ENCODE results near the gene IDH3G. TPM values are rescaled to one million over a fixed set of nuclear protein-coding genes. Genes with fewer than 3 reads are reported as not detected.

The IDH3G gene
- total and polyA plus RNA-seq, 2 of the 8 experiments (the other 6 are each of a cell fraction or from before 2014, with no cell fraction given): 39.4 to 66.7 TPM

DNA sequence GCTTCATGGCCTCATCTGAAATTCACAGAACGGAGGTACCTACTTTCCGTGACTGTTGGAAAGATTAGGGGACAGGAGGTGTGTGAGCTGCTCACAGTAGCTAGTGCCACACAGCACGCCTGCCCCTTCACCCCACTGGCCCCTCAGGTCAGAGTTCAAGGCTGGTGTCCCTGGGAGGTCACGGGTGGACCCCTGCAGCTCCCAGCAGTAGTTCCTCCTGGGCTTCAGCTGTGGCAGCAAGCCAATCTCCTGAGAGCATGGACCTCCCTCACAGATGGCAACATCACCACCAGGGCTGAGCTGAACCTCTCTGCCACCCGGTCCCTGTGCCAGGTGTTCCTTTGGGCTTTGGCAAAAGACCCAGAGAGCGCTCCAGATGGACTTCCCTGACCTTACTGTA lies 1.8 kb downstream of the IDH3G start:
- H4K91ac ChIP-seq (replicated peaks; ENCODE audit: insufficient read length, low read length): no peak overlapping the region
- TF ChIP-seq YY1 (IDR thresholded peaks at IDR 0.05; ENCODE audit: low read depth, low read length): no peak
- TF ChIP-seq CBX5 (IDR thresholded peaks at IDR 0.05; ENCODE audit: low read depth, low read length): no peak
- TF ChIP-seq BACH1 (IDR thresholded peaks at IDR 0.05; ENCODE audit: low read length): no peak
- TF ChIP-seq KDM1A (IDR thresholded peaks at IDR 0.05; ENCODE audit: borderline replicate concordance, low read length): no peak
- no peak for TF ChIP-seq SUZ12 (IDR thresholded peaks at IDR 0.05; ENCODE audit: low read length)
- no peak for TF ChIP-seq CHD1 (IDR thresholded peaks at IDR 0.05; ENCODE audit: low read depth, low read length)
- no peak for TF ChIP-seq HDAC2 (IDR thresholded peaks at IDR 0.05; ENCODE audit: borderline replicate concordance in 1 of 2, low read depth in 2 of 2, low read length in 2 of 2)
- TF ChIP-seq RNF2 (IDR thresholded peaks at IDR 0.05; ENCODE audit: borderline replicate concordance, low read depth, low read length, missing control alignments, poor library complexity, severe bottlenecking): no peak
- no peak for TF ChIP-seq NRF1 (IDR thresholded peaks at IDR 0.05; ENCODE audit: low read depth, low read length)
- TF ChIP-seq RXRA (IDR thresholded peaks at IDR 0.05; ENCODE audit: insufficient read depth, low read depth, low read length): no peak
- TF ChIP-seq TEAD4 (IDR thresholded peaks at IDR 0.05; ENCODE audit: low read depth, low read length): no peak
- no peak overlapping the region for H4K5ac ChIP-seq (ENCODE audit: insufficient read length, low read depth, low read length)
- H3K79me2 ChIP-seq (ENCODE audit: control insufficient read depth in 1 of 2, insufficient read depth in 2 of 2, low read length in 2 of 2): peaks cover 0 to 34% of the 10 kb centered on the region in 2 experiments; a peak in 1 of 4 replicates
- no peak for FAIRE-seq
- ChIA-PET CTCF (ENCODE audit: partially characterized antibody) (interaction anchor here (1.2 to 3.0 kb wide), 3 partner anchors 10 to 156 kb away, joined by 3 to 14 read pairs (median 6); no protein-coding TSS in a partner anchor), POLR2A (ENCODE audit: partially characterized antibody) (interaction anchor here (0.6 to 1.4 kb wide), 4 partner anchors 9 to 69 kb away, joined by 3 read pairs; partner anchors contain the start of gene BCAP31)
- H3K14ac ChIP-seq (ENCODE audit: insufficient read length): no peak overlapping the region
- no peaks in the 10 kb centered on the region for H3K27me3 ChIP-seq (replicated peaks in 1 of 4; ENCODE audit: control insufficient read depth in 3 of 4, extremely low read depth in 1 of 4, insufficient read depth in 3 of 4, low read length in 3 of 4)
- no peaks in the 10 kb centered on the region; the same call in none of the 2 replicates for H3K79me1 ChIP-seq (ENCODE audit: low read depth, low read length)
- H3K23me2 ChIP-seq (ENCODE audit: low read depth, low read length): peaks cover 2% of the 10 kb centered on the region; the same call in 1 of the 2 replicates
- no peak overlapping the region for H2AK5ac ChIP-seq (ENCODE audit: low read depth, low read length)
- H3K4me1 ChIP-seq (replicated peaks in 1 of 4; ENCODE audit: control insufficient read depth in 3 of 4, insufficient read depth in 4 of 4, low read length in 3 of 4): peaks cover 0 to 17% (median 6%) of the 10 kb centered on the region in 4 experiments; a peak in 4 of 7 replicates
- H2AFZ ChIP-seq (ENCODE audit: low read length): no peak overlapping the region
- no peak overlapping the region for H4K8ac ChIP-seq (ENCODE audit: extremely low read depth, insufficient read depth, low read length)
- H3K18ac ChIP-seq (ENCODE audit: extremely low read depth, low read length): no peak overlapping the region
- H2BK120ac ChIP-seq (replicated peaks; ENCODE audit: low read depth, low read length): no peak overlapping the region
- H3K27ac ChIP-seq (ENCODE audit: low read depth, low read length): no peak overlapping the region
- no peak overlapping the region for H3K9ac ChIP-seq (replicated peaks in 1 of 4; ENCODE audit: extremely low read depth in 1 of 4, low read depth in 3 of 4, low read length in 3 of 4)
- peaks cover 0 to 17% (median 2%) of the 10 kb centered on the region in 4 experiments; a peak in 2 of 8 replicates for H3K36me3 ChIP-seq (ENCODE audit: control insufficient read depth in 2 of 4, insufficient read depth in 4 of 4, low read length in 3 of 4)
- H3K4ac ChIP-seq (replicated peaks; ENCODE audit: insufficient read length, low read depth, low read length): no peak overlapping the region
- no peak overlapping the region for H2BK5ac ChIP-seq (ENCODE audit: low read depth, low read length)
- no peak overlapping the region for H3K4me3 ChIP-seq (ENCODE audit: extremely low read depth in 1 of 4, insufficient read depth in 2 of 4, low read depth in 3 of 4, low read length in 4 of 4)
- H2BK12ac ChIP-seq (ENCODE audit: low read depth, low read length): no peak overlapping the region
- no peak overlapping the region; a peak in 1 of 4 replicates for H3K4me2 ChIP-seq (ENCODE audit: insufficient read depth in 1 of 2, low read depth in 2 of 2, low read length in 2 of 2)
- no peak overlapping the region for H3K23ac ChIP-seq (ENCODE audit: insufficient read length)
- H2BK20ac ChIP-seq (ENCODE audit: low read length): no peak overlapping the region
- H2BK15ac ChIP-seq (ENCODE audit: low read length): no peak overlapping the region
- no peaks in the 10 kb centered on the region for H3K9me3 ChIP-seq (ENCODE audit: insufficient read depth in 2 of 2, low read depth in 1 of 2, low read length in 1 of 2)
- no peak for DNase-seq (ENCODE audit: low read depth in 1 of 2, low spot score in 2 of 2)
- H4K20me1 ChIP-seq (replicated peaks in 1 of 2; ENCODE audit: control insufficient read depth in 1 of 2, insufficient read depth in 2 of 2, low read length in 2 of 2): peaks cover 0 to 7% of the 10 kb centered on the region in 2 experiments
- no peak overlapping the region for H3K56ac ChIP-seq (replicated peaks; ENCODE audit: insufficient read length, low read depth, low read length)
- 92% methylated on average over 4 of the region's 6 CpGs; no CpG with 5 or more reads in 1 of the 2 experiments for WGBS, 2 experiments (ENCODE audit: extremely low coverage in 1 of 2, insufficient coverage in 1 of 2, insufficient read length in 1 of 2, insufficient replicate concordance in 2 of 2, low coverage in 1 of 2, low lambda C conversion rate in 2 of 2, missing lambda C conversion rate in 1 of 2)

Measured in H1 (cell line).